Measurements from ENCODE around the gene TRIM54.
A peak's percentile ranks its signal among the peaks of the same experiment; 100 is the strongest.

TRIM54 gene

GRCh38 chr2:27353762-27354596, 71.8 kb downstream of the TRIM54 start:
- no peak overlapping the region for H3K4me3 ChIP-seq (ENCODE audit: low read depth, low read length)

DNA sequence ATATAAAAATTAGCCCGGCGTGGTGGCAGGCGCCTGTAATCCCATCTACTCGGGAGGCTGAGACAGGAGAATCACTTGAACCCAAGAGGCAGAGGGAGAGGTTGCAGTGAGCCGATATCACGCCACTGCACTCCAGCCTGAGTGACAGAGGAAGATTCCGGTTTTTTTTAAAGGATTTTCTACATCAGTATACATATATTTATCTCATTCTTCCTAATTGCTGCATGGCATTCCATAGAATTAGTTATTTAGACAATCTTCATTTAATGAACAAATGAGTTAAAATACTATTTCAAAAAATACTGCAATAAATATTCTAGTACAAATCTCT, 72.3 kb downstream of the TRIM54 start:
- H3K4me3 ChIP-seq (ENCODE audit: low read depth, low read length) = no peak overlapping the region

- H3K4me3 ChIP-seq (ENCODE audit: low read depth, low read length) = peak overlapping the region; percentile 99
Measured at GRCh38 chr2:27356056-27356381, 73.8 kb downstream of the TRIM54 start.

DNA sequence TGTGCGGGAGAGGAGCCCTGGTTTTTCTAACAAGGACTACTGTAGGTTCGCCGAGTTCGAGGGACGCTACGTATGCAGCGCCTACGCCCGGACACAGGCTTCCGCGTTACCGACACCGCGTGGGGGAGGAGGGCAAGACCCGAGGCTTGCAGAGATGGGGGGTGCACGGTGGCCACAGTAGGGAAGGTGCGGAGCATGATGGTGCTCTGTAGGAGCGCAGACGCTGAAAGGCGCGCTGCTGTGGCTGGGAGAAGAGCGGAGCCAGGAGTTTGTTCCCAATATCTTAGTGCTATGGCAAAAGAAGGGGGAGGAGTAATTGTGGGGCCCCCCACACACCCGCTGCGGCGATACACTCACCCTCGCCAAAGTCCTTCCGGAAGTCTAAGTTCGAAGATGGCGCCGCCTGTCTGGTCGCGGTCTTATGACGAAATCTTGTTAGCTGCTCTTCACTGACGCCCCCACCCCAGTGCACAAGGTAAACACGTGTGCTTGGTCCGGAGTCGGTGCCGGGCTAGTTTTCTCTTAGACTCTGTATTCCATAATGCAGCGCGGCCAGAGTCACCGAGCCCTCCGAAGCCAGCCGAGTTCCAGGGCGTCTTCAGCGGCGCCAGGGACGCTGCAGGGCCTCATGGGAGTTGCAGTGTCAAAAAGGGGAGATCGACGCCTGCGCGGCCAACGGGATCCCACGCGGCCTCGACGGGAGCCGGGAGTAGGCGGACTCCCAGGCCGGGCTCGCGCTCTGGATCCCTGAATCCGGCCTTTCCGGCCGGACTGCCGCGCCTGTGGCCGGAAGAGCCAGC, 74.4 kb downstream of the TRIM54 start, which contains the start of gene GTF3C2:
Gene GTF3C2 (minus strand): TSS at position 383 of the 800 bp plus-strand sequence. CDS start 13,210 bp downstream, outside the sequence.
- H3K4me3 ChIP-seq (ENCODE audit: low read depth, low read length) = peak within 1 kb of the TSS; percentile 99
